HG03064 (cell line): ENCODE data around the gene PPP2R2C.

Experiments
- ATAC-seq: cut with Tn5 transposase; IDR thresholded peaks from one replicate; pipeline ENCODE4 v1.9.1; 2021; ENCODE audit warnings: low read depth; ENCODE audit not compliant: unreplicated experiment

PPP2R2C gene

GRCh38 chr4:6449746-6450369 is 22.6 kb downstream of the PPP2R2C start:
- no peak for ATAC-seq

GRCh38 chr4:6449335-6449734 is 23.1 kb downstream of the PPP2R2C start:
- no peak for ATAC-seq

- ATAC-seq = no peak
These were observed 23.8 kb downstream of the PPP2R2C start for GRCh38 chr4:6448476-6449170.

- ATAC-seq = no peak
These were observed 24.7 kb downstream of the PPP2R2C start for GRCh38 chr4:6447672-6448171.

- no peak for ATAC-seq
These were observed 25.6 kb downstream of the PPP2R2C start for GRCh38 chr4:6446538-6447451.

DNA sequence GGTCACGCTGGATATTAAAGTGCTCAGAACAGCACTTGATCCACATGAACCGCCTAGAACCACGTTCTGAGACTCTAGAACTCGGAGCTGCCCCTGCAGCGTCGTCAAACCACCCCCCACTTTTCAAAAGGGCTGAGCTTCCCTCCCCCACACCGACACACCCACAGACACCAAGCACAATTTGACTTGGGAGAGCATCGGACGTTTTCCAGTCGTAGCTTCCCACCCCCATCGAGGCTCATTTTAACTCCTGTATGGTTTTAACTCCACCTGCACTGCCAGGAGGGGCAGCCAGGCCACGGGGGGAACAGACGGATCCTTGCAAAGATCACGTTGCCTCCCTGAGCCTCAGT is 26.3 kb downstream of the PPP2R2C start:
- ATAC-seq = no peak

DNA sequence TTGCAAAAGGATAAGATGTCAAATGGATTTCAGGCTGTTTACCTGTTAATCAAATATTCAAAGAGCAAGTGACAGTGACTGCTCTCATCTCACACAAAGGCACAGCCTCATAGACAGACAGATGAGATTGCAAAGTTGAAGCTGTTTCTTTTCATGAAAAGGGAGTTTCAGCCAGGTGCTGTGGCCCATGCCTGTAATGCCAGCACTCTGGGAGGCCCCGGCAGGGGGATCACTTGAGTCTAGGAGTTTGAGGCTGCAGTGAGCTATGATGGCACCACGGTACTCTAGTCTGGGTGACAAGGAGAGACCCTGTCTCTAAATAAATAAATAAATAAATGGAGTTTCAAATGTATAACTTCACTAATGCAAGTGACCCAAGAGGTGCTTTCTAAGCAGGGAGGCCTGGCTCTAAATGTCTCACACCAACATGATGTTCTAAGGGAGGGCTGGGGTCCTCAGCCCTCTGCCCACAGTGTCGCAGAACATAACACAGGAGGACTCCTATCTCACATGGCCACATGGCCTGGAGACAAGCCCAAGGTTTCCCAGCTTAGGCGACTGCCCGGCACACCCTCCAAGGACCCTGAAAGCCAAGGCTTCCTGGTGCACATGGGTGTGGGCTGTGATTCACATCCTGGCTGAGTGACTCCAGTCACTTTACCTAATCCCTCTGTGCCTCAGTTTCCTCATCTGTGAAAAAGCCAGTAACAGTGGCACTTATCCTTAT is 26.8 kb downstream of the PPP2R2C start:
- ATAC-seq = no peak

DNA sequence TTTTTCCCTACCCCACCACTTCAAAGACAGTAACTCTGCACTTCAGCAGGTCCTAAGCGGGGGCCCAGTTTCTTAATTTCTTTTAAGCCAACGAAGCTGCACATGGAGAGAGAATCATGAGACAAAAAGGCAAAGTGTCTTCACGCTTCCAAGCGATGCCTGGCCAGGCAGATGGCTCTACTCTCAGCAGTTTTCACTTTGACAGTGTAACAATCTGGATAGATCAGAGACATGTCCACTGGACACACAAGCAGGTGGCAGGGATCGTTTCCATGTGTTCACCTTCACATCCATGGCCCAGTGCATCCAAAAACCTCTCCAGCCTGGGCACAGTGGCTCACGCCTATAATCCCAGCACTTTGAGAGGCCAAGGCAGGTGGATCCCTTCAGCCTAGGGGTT is 27.8 kb downstream of the PPP2R2C start:
- ATAC-seq = no peak

- ATAC-seq = no peak
These were observed 29.1 kb downstream of the PPP2R2C start for GRCh38 chr4:6443035-6444023.

GRCh38 chr4:6442555-6442954 is 29.9 kb downstream of the PPP2R2C start:
- no peak for ATAC-seq

DNA sequence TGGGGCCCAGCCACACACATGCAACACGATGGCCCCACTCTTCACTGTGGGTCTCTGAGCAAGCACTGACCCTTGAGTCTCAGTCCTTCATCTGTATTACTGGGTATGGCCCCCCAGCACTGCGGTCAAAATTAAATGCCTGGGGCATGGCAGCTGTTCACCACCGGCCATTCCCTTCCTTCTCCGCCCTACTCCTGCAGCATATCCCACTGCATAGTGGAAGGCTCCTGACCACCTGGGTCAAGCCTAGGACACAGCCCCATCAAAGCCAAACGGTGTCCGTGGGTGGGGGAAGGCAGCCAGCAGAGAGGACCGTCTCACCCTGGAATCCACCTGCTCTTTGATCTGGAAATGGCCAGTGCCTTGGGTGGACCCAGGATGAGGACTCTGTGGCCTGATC is 30.7 kb downstream of the PPP2R2C start:
- no peak for ATAC-seq

- ATAC-seq = no peak
These were observed 31.2 kb downstream of the PPP2R2C start for GRCh38 chr4:6441202-6441582.

DNA sequence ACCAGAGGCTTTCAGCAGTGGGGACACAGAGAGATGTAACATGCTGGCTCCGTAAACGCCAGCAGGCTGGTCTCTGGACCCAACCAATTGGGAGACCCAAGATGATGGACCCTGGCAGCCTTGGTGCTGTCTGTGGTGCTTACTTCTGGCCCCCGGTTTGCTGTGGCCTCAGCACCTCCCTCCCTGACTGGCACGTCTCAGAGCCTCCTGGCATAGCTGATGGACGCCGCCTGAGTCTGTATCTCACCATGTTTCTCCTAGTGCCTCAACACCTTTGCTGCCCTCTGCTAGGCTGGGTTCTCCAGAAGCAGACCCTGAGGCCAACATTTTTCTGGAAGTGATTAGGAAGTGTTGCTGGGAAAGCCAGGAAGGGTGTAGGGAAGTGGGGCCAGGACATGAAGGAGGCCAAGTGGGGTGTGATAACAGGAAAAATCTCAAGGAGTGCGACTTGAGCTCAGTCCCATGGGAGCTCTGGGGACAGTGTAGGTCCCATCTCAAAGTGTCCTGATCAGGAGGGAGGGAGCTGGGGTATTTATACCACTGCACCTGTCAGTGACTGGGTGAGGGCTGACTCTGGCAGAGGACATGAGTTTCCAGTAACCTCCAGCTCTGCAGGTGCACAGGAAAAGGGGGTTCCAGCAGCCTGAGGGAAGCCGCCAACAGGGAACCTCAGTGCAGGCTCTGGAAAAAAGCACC is 31.8 kb downstream of the PPP2R2C start:
- no peak for ATAC-seq

GRCh38 chr4:6439120-6439762 is 33.2 kb downstream of the PPP2R2C start:
- ATAC-seq = no peak

GRCh38 chr4:6437826-6438238 is 34.6 kb downstream of the PPP2R2C start:
- ATAC-seq = no peak

GRCh38 chr4:6435010-6435409 is 37.4 kb downstream of the PPP2R2C start:
- ATAC-seq = no peak

- ATAC-seq = no peak
These were observed 41.5 kb downstream of the PPP2R2C start for GRCh38 chr4:6430927-6431326.

DNA sequence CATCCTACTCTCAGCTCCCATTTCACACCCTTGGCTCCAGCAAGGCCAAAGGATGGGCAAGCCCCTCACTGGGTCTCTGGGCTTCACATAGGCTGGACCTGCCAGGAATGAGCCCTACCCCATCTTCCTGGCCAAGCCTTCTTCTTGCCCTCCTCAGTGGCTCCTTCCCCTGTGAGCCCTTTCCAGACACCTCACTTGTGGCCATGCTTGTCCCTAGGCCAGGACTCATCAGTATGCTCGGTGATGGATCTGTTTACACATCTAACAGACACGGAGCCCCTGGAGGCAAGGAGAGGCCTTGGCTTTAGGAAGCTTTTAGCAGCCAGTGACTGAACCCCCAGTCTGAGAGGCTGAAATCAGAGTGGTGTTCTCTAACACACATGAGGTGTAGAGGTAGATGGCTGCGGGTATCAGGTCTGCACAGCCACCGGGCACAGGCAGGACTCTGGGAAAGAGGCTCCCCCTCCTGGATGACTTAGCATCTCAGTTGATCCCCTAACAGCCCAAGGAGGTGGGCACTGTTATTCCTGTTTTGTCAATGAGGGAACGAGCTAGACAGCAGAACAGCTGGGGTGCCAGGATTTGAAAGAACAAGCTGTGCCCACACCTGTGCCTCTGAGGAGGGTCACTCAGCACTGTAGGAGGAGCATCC is 44.8 kb downstream of the PPP2R2C start:
- no peak for ATAC-seq
